Sigmoid colon (tissue), 4 donors: ENCODE data around the gene ISLR2.

Source experiments
- EP300 ChIP-seq, 4 donors: sonication (generic); formaldehyde crosslinking; IDR thresholded peaks; one replicate each; pipeline ENCODE4 v1.6.1; 2017; ENCODE audit warnings: antibody characterized with exemption in 4 of 4
- POLR2A ChIP-seq, 2 donors: fragments of 450-650 bp; IDR thresholded peaks; one replicate each; pipeline ENCODE4 v1.6.1; 2016; ENCODE audit warnings: antibody characterized with exemption in 2 of 2, mild to moderate bottlenecking in 2 of 2, moderate library complexity in 2 of 2
- TF ChIP-seq, protein P1 (sequence below), 4 experiments: fragments of 450-650 bp in 3 of 4; fragments of 200-600 bp in 1 of 4; IDR thresholded peaks; one replicate each; pipeline ENCODE4 v1.5.1; 2016 to 2019; ENCODE audit warnings: antibody characterized with exemption in 4 of 4, mild to moderate bottlenecking in 3 of 4, moderate library complexity in 2 of 4

DNA sequence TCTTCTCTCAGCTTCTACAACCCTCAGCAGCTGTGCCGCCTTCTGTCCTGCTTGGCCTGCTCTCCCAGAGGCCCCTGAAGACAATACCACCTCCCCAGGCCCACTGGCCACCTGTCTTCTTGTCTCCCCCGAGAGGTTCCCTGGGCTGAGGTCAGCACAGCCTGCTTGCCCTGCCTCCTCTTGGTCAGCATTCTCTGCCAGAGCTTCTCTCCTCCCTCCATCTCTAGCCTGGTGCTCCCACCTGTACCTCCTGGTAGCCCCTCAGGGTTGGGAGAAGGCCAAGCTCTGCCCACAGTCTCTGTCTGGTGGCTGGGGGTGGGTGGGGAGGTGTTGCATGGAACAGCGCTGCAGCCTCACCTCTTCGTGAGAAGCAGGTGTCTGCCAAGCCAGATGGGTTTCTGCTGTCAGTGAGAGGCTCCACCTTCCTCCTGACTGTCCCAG lies 37.5 kb downstream of the ISLR2 start:
- TF ChIP-seq, protein P1, sequence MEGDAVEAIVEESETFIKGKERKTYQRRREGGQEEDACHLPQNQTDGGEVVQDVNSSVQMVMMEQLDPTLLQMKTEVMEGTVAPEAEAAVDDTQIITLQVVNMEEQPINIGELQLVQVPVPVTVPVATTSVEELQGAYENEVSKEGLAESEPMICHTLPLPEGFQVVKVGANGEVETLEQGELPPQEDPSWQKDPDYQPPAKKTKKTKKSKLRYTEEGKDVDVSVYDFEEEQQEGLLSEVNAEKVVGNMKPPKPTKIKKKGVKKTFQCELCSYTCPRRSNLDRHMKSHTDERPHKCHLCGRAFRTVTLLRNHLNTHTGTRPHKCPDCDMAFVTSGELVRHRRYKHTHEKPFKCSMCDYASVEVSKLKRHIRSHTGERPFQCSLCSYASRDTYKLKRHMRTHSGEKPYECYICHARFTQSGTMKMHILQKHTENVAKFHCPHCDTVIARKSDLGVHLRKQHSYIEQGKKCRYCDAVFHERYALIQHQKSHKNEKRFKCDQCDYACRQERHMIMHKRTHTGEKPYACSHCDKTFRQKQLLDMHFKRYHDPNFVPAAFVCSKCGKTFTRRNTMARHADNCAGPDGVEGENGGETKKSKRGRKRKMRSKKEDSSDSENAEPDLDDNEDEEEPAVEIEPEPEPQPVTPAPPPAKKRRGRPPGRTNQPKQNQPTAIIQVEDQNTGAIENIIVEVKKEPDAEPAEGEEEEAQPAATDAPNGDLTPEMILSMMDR (IDR thresholded peaks at IDR 0.05), result no peak
- TF ChIP-seq POLR2A (IDR thresholded peaks at IDR 0.05) (no peak), EP300 (IDR thresholded peaks at IDR 0.05) (no peak)
